ENCODE measurements around the gene ELP4.

- TF ChIP-seq POLR2A (IDR thresholded peaks at IDR 0.05) (no peak), CTCF (IDR thresholded peaks at IDR 0.05) (no peak)
Observed at GRCh38 chr11:31825838-31826484, 316.4 kb downstream of the ELP4 start.
